ENCODE data around the gene ZFP42. TPM values are rescaled to one million over a fixed set of nuclear protein-coding genes. Genes with fewer than 3 reads are reported as not detected.

Gene ZFP42
- polyA plus RNA-seq, 3 donors, result not detected

- no peak overlapping the region for H3K4me3 ChIP-seq (replicated peaks in 1 of 3; ENCODE audit: low read depth in 2 of 3, low read length in 3 of 3)
- H3K36me3 ChIP-seq (replicated peaks in 1 of 2; ENCODE audit: control insufficient read depth in 1 of 2, insufficient read depth in 2 of 2, low read length in 2 of 2), result no peaks in the 10 kb centered on the region
- no peak for TF ChIP-seq CTCF (IDR thresholded peaks at IDR 0.05)
- Mint-ChIP-seq H3K27ac (no peak overlapping the region), H3K36me3 (no peaks in the 10 kb centered on the region), H3K27me3 (ENCODE audit: low read depth in 3 of 3) (peaks cover 0 to 1% (median 0%) of the 10 kb centered on the region in 3 donors), H3K4me3 (no peak overlapping the region), H3K9me3 (peaks cover 2 to 18% (median 4%) of the 10 kb centered on the region in 7 donors), H3K4me1 (no peaks in the 10 kb centered on the region)
- H3K4me1 ChIP-seq (ENCODE audit: control insufficient read depth in 1 of 2, insufficient read depth in 2 of 2, low read length in 2 of 2), result no peaks in the 10 kb centered on the region
- no CpG with 5 or more reads among the region's 5 CpGs for WGBS (ENCODE audit: insufficient coverage)
- intact Hi-C loops (cut with micrococcal nuclease), result no loop called here
- no peak overlapping the region for H3K27ac ChIP-seq (ENCODE audit: low read depth in 1 of 2, low read length in 2 of 2)
- H3K9ac ChIP-seq (ENCODE audit: insufficient read depth, low read length, poor library complexity, severe bottlenecking), result no peak overlapping the region
- H4K20me1 ChIP-seq (ENCODE audit: insufficient read depth, low read length), result no peaks in the 10 kb centered on the region
- no peaks in the 10 kb centered on the region for H3K27me3 ChIP-seq (ENCODE audit: control insufficient read depth in 2 of 2, insufficient read depth in 2 of 2, low read length in 2 of 2)
- H3K9me3 ChIP-seq (replicated peaks in 1 of 2; ENCODE audit: control insufficient read depth in 1 of 2, insufficient read depth in 1 of 2, low read length in 2 of 2), result peaks cover 0 to 6% of the 10 kb centered on the region in 2 donors
- no peak for DNase-seq
- H3K4me2 ChIP-seq (replicated peaks; ENCODE audit: extremely low read depth, low read length, poor library complexity, severe bottlenecking), result no peak overlapping the region
- no peaks in the 10 kb centered on the region for H3K79me2 ChIP-seq (ENCODE audit: insufficient read depth, low read length)
- H2AFZ ChIP-seq (ENCODE audit: insufficient read depth, low read depth, low read length, poor library complexity, severe bottlenecking), result no peak overlapping the region
These were observed 26.1 kb downstream of the ZFP42 start for GRCh38 chr4:188021548-188022249.

DNA sequence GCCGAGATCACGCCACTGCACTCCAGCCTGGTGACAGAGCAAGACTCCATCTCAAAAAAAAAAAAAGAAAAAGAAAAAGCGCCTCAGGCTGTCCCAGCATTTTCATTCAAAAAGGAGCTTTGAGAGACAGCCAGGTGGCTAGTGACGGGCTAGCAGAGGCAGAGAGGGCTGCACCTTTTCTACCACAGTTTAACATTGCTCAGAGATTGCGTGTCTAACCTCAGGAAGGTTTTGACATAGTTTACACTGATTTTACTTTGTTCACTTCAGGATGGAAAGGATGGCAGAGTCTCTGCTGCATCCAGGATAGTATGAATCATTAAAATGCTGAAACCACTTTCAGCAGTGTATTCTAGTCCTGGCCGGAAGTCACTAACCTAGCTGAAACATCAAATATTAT is 28.1 kb downstream of the ZFP42 start:
- no peak for TF ChIP-seq CTCF (IDR thresholded peaks at IDR 0.05)
- H3K79me2 ChIP-seq (ENCODE audit: insufficient read depth, low read length), result no peaks in the 10 kb centered on the region
- peaks cover 0 to 6% of the 10 kb centered on the region in 2 donors for H3K9me3 ChIP-seq (replicated peaks in 1 of 2; ENCODE audit: control insufficient read depth in 1 of 2, insufficient read depth in 1 of 2, low read length in 2 of 2)
- no peaks in the 10 kb centered on the region for H3K36me3 Mint-ChIP-seq
- H3K4me2 ChIP-seq (replicated peaks; ENCODE audit: extremely low read depth, low read length, poor library complexity, severe bottlenecking), result no peak overlapping the region
- no peaks in the 10 kb centered on the region for H3K36me3 ChIP-seq (replicated peaks in 1 of 2; ENCODE audit: control insufficient read depth in 1 of 2, insufficient read depth in 2 of 2, low read length in 2 of 2)
- H3K27ac ChIP-seq (ENCODE audit: low read depth in 1 of 2, low read length in 2 of 2), result no peak overlapping the region
- no peak overlapping the region for H3K4me3 ChIP-seq (replicated peaks in 1 of 3; ENCODE audit: low read depth in 2 of 3, low read length in 3 of 3)
- H4K20me1 ChIP-seq (ENCODE audit: insufficient read depth, low read length), result no peaks in the 10 kb centered on the region
- peaks cover 0 to 1% (median 0%) of the 10 kb centered on the region in 3 donors for H3K27me3 Mint-ChIP-seq (ENCODE audit: low read depth in 3 of 3)
- H3K4me1 Mint-ChIP-seq, result no peaks in the 10 kb centered on the region
- no peak overlapping the region for H3K27ac Mint-ChIP-seq
- no peaks in the 10 kb centered on the region for H3K27me3 ChIP-seq (ENCODE audit: control insufficient read depth in 2 of 2, insufficient read depth in 2 of 2, low read length in 2 of 2)
- no peak overlapping the region for H3K4me3 Mint-ChIP-seq
- no peaks in the 10 kb centered on the region for H3K4me1 ChIP-seq (ENCODE audit: control insufficient read depth in 1 of 2, insufficient read depth in 2 of 2, low read length in 2 of 2)
- intact Hi-C loops (cut with micrococcal nuclease), result no loop called here
- H2AFZ ChIP-seq (ENCODE audit: insufficient read depth, low read depth, low read length, poor library complexity, severe bottlenecking), result no peak overlapping the region
- no CpG with 5 or more reads among the region's 6 CpGs for WGBS (ENCODE audit: insufficient coverage)
- H3K9me3 Mint-ChIP-seq, result peaks cover 0 to 20% (median 4%) of the 10 kb centered on the region in 7 donors
- no peak for DNase-seq
- H3K9ac ChIP-seq (ENCODE audit: insufficient read depth, low read length, poor library complexity, severe bottlenecking), result no peak overlapping the region

Measured in CD14-positive monocyte (primary cell).